Anterior cingulate cortex (tissue), 58 donors: ENCODE measurements around the gene MGST2.
"Not testable (repeated sequence)": the region's sequence is repeated elsewhere in the genome, so short reads cannot be mapped to it uniquely, and the experiment has no call there.

Source experiments
- DNase-seq, 58 donors: peaks; one replicate each; lab custom pipeline; 2025; lab: John Stamatoyannopoulos, UW

MGST2 gene

DNA sequence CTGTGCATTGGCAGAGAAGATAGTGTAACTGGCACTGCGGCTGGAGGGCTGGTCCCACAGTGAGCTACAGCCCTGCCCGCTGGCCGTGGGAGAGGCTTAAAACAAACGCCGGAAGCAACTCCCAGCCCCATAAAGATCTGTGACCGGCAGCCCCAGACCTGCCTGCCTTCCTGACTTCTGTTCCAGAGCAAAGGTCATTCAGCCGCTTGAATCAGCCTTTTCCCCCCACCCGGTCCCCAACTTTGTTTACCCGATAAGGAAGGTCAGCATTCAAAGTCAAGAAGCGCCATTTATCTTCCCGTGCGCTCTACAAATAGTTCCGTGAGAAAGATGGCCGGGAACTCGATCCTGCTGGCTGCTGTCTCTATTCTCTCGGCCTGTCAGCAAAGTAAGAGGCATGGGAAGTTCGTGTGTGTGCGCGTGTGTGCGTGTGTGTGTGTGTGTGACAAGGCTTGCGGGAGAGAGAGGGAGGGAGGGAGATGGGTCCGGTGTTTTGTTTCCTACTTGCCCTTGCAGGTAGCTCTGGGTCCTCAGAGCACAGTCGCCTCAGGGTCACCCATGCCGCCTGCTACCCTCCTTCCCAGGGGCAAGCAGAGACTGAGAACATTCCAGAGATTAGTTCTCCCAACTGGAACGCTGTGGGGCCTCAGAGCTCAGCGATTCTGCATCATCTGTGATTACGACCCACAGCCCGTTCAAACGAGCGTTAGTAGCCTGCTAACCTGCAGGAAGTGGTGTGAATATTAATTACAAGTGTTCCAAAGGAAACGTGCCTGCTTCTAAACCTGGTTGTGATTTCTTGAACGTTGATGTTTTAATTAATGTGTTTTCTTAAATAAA, at the start of gene MGST2:
Gene MGST2 (plus strand): TSS at position 130 of the 840 bp plus-strand sequence. CDS start 201 bp downstream, at position 331.
- DNase-seq = peak in 40 of 58 donors; percentile 3 to 67 (median 28)

DNA sequence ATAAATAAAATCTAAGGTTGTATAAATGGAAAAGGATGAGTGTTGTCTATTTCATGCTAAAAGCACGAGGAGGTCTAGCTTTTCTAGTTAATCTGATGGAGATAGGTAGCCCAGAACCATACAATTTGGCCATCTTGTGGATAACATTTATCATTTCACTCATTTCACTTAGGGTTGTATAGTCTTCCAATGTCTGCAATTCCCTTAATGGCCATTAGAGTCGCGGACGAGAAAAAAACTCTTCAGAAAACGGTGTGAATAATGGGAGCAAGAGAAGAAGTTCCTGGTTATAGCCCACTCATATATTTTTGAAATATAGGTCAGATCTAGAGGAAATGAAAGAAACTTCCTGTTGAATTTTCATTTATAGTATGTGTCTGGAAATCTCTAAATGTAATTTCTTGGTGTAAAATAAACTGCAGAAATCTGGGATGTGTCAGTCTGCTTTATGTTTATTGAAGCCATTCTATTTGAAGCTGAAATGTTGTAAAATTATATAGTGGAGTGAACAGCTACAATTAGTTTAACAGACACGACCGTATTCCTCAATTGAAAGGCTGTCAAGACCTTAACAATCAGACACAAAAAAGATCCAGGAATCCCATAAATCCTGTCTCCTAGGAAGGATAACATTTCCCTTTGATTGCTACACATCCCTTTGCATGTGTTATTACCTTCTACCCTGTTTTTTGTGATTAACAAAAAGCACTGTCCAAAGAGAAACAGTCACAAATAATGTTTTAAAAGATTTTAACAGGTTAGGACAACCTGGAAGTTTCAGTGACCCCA, 47.7 kb upstream of the MGST2 start:
- no peak for DNase-seq

DNA sequence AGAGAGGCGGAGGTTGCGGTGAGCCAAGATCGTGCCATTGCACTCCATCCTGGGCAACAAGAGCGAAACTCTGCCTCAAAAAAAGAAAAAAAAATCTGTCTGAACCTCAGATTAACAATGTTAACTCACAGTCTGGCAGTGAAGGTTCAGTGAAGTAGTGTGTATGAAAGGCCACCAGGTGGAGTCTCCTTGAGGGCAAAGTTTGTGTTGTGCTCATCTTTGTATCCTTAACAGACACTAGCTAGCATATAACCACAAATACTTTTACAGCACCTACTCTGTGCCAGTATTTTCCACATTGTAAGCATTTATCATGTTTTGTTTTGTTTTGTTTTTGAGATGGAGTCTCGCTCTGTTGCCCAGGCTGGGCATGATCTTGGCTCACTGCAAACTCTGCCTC, 46.0 kb upstream of the MGST2 start:
- DNase-seq = no peak

DNA sequence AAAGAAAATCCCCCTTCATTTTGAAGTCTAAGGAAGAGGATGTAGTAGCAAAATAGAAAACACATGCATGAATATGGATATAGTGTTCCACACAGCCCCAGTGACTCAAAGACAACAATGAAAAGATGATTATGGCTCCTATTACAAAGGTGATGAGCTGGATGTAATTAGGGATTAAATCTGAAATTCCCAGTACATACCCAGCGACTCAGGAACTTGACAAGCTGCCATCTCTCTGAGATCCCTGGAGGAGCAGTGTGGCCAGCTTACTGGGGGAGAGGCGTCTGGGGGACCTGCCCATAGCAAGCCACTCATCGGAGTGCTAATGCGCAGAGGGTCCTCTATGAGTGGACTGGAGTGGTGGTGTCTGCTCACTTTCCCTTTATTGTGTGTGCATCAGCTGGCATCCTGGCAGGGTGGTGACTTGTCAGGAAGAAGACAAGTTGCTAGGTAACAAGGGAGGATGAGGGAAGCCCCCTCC, 42.7 kb upstream of the MGST2 start:
- DNase-seq = no peak

DNA sequence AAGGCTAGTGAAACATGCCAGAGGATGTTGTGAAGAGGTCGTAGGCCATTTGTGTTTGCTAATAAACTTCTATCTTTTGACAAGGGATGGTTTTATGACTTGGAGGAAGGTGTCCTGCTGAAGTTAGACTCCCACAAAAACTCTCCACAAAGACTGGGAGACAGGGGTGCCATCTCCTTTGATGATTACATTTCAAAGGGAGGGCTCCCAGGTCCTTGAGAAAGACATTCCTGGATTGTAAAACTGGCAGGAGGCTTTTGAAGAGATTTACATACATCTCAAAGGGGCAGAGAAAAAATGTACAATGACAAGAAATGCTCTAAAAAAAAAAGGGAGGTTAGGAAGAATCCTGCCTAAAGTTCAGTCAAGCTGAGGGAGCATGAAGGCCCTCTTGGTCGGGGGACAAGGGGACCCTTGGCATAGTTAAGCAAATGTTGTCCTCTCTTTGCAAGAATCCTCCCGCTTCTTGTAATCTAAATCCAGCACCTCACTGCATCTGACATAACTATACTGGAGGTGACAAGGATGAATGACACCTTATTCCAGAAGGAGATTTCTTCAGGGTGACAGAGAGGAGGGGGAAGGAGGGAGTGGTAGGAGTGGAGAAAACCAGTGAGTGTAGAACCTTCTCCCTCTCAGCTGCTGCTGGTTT, 41.1 kb upstream of the MGST2 start:
- DNase-seq = no peak

DNA sequence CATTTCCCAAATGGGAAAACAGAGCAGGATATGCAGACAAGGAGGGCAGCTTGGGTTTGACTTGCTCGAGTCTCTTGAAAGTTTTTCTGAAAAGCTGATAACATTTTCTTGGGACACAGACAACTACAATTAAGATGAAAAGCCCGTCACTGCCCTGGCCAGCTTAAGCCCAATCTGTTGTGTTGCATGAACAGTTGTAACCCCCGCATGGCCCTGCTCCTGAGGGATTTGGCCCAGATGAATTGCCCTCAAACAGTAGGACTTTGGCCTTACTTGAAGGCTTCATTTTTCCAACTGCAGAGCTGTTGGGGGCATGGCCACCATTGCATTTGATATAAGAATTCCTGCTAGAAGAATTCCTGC, 40.5 kb upstream of the MGST2 start:
- DNase-seq = no peak

DNA sequence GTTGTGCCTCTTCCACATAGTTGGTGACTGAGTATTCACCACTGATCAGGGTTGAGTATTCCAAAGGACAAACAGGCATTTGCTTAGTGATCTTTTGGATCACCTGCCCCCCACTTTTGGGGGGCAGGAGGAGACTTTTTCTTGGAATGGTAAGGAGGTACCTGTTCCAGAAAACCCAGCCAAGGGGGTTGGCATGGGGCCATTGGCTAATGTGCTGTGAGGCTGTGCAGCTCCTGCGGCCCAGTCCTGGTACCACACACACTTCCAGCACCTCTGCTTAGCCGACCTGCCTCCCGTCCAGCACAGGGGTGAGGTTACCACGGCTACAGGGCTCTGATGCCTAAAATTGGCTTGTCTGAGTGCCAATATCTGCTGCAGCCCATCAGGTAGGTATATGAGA, 40.1 kb upstream of the MGST2 start:
- DNase-seq = peak in 4 of 58 donors; percentile 2 to 9 (median 4)

DNA sequence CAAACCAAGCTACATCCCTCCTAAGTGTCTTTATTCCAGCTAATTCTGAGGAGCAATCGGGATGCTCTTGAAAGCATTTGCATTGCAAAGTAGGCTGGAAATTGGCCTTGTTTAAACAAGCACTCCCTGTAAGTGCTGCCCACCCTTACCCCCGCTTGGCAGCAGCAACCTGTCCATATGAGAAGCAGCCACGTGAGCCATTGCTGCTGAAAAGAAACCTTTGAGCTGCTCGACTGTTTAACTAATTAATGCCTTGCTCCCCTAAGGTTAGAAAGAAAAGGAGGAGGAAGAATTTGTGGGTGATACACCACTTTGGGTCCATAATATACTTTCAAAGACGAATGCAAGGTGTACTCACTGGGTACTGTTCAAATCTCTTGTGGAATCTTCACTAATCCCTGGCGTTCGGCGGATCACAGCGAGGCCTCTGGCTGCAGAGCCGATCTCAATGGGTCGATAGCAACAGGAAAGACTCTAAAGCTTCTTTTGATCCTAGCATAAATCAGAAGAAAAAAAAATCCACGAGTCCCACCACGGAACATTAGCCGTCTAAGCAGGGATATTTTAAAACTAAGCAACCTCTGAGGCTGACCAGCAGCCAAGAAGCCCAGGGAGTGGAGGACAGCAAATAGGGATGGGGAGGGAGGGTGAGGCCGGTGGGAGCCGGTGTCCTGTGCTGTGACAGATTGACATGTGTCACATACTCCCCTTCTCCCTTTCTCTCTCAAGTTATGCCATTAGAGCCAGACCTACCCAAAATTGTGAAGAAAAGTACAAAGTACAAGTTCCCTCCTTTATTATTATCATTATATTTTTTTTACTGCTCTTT, 37.2 kb upstream of the MGST2 start:
- DNase-seq = peak in 5 of 58 donors; percentile 1 to 12 (median 7)

DNA sequence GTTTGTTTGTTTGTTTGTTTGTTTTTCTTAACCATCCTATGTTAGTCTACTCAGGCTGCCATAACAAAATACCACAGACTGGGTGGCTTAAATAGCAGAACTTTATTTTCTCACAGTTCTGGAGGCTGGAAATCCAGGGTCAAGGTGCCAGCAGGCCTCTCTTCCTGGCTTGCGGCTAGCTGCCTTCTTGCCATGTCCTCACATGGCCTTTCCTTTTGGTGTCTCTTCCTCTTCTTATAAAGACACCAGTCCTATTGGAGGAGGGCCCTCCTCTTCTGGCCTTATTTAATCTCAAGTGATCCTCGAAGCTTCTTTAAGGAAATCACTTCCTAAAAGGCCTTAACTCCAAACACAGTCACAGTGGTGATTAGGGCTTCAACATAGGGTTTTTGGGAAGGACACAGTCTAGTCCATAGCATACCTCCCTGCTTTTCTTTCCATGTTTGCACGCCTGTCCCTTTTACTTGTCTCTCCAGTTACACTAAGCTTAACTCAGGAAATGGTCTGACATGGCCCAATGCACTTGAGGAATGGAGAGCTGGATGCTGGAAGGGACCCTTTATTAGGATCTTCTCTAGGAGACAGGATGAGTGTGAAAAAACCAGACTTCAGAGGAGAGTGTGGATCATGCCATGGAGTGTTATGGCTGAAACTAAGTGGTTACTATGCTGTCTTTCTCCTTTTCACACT, 36.0 kb upstream of the MGST2 start:
- DNase-seq = no peak

DNA sequence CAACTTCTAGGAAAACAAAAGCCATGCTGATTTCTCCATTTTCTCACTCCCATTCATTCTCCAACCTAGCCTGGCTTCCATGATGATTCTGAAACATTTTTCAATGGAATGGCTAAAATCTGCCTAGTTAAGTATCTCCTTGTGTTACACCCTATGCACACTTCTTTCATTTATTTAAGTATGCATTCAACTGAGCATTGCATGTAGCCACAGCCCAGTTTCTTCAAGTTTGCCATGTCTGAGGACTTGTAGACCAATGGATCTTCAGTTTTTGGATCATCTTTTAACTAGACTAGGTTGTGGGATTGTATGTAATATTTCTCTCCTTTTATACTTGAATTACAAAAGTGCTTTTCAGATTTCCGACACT, 35.5 kb upstream of the MGST2 start:
- DNase-seq = no peak

DNA sequence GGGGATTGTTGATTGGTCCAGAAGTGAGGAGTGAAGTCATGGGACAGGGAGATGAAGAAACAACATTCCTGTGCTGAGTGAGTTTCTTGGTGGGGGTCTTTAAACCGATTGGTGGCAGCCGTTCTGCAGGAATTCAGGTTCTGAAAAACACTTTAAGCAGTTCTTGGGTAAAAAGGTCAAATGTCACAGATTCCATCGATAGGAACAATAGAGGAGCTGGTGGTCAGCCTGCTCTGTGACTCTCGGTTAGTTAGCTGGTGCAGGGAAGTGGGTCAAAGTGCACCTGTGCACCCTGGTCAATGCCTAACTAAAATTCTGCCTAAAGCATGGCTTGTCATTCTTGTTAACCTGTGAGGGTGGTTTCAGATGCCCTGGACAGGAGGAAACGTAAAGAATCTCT, 34.6 kb upstream of the MGST2 start:
- DNase-seq = no peak

DNA sequence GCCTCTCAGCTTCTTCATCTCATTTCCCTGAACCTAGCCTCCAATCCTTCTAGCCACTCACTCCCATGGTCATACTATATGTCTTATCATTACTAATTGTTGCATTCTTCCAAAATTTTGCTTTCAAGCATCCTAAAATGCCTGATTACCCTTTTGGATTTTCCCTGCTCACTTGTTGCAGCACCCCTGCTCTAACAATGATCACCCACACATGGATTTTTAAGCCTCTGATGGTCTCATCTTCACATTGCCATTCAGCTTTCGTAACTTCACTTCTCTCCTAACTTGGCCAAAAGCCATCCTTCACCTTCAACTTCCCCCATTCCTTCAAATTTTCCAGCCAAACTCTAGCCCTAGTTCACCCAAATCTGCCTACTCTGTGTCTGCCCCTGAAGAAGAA, 33.8 kb upstream of the MGST2 start:
- DNase-seq = no peak

DNA sequence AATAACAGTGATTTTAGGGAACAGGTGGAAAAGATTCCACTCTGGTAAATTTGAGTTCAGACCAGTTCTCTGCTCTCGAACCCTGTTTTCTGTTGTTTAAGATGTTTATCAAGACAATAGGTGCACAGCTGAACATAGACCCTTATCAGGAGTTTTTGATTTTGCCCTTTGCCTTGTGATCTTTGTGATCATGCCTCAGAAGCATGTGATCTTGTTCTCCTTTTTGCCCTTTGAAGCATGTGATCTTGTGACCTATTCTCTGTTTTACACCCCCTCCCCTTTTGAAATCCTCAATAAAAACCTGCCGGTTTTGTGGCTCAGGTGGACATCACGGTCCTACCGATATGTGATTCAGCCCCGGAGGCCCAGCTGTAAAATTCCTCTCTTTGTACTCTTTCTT, 32.9 kb upstream of the MGST2 start:
- DNase-seq = not testable (repeated sequence)

DNA sequence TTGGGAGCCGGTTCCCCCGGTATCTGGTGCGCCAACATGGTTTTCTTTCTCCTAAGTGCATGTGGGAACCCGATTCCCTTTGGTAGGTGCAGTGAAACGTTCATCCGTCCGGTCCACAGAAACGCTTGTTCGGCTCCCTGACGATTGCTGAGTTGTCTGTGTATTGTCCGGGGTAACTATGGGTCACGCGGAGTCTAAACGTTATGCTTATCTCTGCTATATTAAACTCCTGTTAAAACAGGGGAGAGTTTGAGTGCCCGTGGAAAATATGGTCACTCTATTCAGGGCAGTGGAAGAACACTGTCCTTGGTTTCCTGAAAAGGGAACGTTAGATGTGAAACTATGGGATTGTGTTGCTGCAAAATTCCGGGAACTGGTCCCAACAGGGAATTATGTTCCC, 32.4 kb upstream of the MGST2 start:
- no peak for DNase-seq

DNA sequence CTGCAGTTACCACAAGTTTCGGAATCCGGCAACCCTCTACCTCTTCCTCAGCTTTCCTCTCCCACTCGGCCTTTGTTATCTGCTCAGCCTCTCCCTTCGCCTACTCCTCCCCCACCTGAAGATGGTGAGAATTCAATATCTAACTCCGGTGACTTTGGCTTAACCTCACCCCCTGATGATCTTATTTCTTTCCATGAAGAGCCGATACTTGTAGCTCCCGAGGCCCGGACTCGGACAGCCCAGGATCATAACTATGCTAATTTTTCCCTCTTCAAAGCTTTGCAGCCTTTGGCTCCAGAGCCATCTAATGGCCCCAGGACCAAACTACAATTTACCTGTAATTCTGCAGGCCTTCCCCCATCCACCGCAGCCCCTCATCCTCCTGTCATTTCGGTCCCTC, 32.0 kb upstream of the MGST2 start:
- peak in 18 of 58 donors; percentile 6 to 35 (median 16) for DNase-seq

DNA sequence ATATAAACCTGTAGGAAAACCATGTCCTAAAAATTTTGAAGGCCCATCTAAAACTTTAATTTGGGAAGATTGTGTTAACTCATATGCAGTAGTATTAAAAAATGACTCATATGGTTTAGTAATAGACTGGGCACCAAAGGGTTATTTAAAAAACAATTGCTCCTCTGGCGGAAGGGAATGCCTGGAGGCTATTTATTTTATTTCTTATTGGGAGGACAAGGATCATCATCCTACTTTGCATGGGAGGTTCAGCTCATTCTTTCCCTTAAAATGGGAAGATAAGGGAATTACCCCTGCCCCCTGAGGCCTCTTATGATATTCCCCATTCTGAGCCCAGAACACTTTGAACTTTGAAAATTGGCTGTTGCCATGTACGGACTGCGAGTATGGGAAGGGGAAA, 29.7 kb upstream of the MGST2 start:
- DNase-seq = no peak

DNA sequence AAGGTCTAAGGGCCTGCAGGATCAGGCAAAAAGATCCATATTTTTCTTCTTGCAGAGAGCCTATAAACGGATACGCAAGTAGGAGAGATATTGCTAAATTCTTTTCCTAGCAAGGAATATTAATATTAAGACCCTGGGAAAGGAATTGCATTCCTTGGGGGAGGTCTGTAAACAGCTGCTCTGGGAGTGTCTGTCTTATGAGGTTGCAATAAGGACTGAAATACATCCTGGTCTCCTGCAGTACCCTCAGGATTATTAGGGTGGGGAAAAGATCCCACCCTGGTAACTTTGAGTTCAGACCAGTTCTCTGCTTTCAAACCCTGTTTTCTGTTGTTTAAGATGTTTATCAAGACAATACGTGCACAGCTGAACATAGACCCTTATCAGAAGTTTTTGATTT, 27.3 kb upstream of the MGST2 start:
- not testable (repeated sequence) for DNase-seq

DNA sequence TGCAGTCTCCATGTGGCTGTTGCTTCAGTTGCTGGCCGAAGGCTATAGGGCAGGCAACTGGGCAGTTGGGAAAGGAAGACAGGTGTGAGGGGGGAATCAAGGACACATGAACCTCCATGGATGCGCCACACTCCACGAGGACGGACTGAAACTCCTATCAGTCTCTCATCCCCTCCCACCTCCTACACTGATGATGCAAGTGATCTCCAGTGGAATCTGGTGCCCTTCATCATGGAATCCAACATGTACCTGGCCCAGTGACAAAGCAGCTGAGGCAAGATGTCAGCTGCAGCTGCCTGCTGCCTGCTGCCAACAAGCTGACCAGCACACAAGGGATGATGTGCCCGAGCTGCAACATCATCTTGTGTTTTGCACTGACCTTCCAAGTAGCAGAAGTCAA, 26.0 kb upstream of the MGST2 start:
- no peak for DNase-seq

DNA sequence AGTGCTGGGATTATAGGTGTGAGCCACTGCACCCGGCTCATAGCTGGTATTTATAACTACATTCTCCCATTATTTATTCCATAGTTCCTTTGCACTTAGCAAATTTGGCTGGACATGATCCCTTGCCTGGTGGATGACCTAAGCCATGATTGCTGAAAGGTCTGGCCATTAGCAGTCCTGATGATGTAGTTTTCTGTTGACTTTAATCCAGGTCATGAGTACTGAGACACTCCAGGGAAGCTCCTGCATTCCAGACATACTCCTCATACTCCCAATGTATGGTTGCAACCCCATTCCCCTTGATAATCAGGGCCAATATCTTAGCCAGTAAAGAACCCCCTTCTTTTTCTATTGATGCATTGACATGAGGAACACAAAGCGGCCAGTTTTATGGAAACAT, 24.4 kb upstream of the MGST2 start:
- no peak for DNase-seq

DNA sequence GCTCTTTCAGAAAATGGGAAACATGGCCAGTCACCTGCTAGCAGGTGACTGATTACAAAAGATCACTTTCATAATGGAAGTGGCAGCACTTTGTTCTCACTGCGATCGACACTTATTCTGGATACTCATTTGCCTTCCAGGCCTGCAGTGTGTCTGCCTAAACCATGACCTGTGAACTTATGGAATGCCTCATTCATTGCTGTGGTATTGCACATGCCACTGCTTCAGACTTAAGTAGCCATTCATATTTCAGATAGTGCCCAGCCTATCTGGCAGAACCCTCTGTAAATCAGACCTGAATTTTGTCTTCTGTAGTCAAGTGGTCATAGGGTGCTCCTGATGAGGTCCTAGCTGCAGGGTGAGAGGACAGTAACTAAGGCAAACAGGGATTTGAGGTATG, 23.3 kb upstream of the MGST2 start:
- DNase-seq = no peak
